ENCODE results near the gene GALE. TPM values are rescaled to one million over a fixed set of nuclear protein-coding genes. Genes with fewer than 3 reads are reported as not detected.

The GALE gene
- total RNA-seq, 1 experiment from 2014 or later, result 114 TPM

- in situ Hi-C loops (cut with HindIII; ENCODE audit: low pct_unique_long_range_greater_than_20kb, low sequenced_read_pairs), result no loop called here
- no peak overlapping the region for H3K4me3 ChIP-seq (ENCODE audit: low read depth in 2 of 2, low read length in 2 of 2)
- intact Hi-C loops (cut with micrococcal nuclease; ENCODE audit: unreplicated experiment), result no loop called here
- H3K27ac ChIP-seq (ENCODE audit: low read length), result no peak overlapping the region
- H3K4me1 ChIP-seq (ENCODE audit: control insufficient read depth, insufficient read depth, low read length), result peaks cover 15% of the 10 kb centered on the region
- BruUV-seq (replicated peaks), result no TSS peak
- TF ChIP-seq REST (IDR thresholded peaks at IDR 0.05; ENCODE audit: insufficient read depth in 1 of 2, low read depth in 2 of 2, low read length in 1 of 2) (no peak), SIN3A (IDR thresholded peaks at IDR 0.05; ENCODE audit: borderline replicate concordance, insufficient read depth, low read depth, low read length) (no peak), POLR2AphosphoS5 (IDR thresholded peaks at IDR 0.05; ENCODE audit: low read depth, low read length) (no peak), CTCF (IDR thresholded peaks at IDR 0.05) (no peak), TCF7L2 (IDR thresholded peaks at IDR 0.05; ENCODE audit: low read depth, low read length) (no peak)
- ChIA-PET POLR2A (interaction anchor here (0.6 kb wide), 1 partner anchor 11 kb away, joined by 5 read pairs; no protein-coding TSS in a partner anchor), CTCF (interaction anchor here (1.1 kb wide), 1 partner anchor 202 kb away, joined by 3 read pairs; no protein-coding TSS in a partner anchor)
- no peaks in the 10 kb centered on the region for H3K9me3 ChIP-seq (ENCODE audit: control insufficient read depth, insufficient read depth, low read depth, low read length)
- ATAC-seq, result no peak
- no peak for DNase-seq (ENCODE audit: low read depth, low spot score)
- H3K36me3 ChIP-seq (ENCODE audit: control insufficient read depth, insufficient read depth, low read length), result peaks cover 21% of the 10 kb centered on the region
- H3K27me3 ChIP-seq (ENCODE audit: control insufficient read depth, insufficient read depth, low read length), result no peaks in the 10 kb centered on the region
Observed at GRCh38 chr1:23748016-23748415, 52.5 kb downstream of the GALE start.

Other genes with a start within 250 kb of the GALE start
- gene ID3, start 241.3 kb downstream of the GALE start, total RNA-seq (2021; ENCODE audit: unreplicated experiment), result 39.6 TPM
- 865 TPM for gene RPL11, start 108.9 kb downstream of the GALE start, total RNA-seq (2021; ENCODE audit: unreplicated experiment)
- 58.5 TPM for gene ELOA, start 57.3 kb downstream of the GALE start, total RNA-seq (2021; ENCODE audit: unreplicated experiment)
- gene PITHD1, start 22.3 kb downstream of the GALE start, total RNA-seq (2021; ENCODE audit: unreplicated experiment), result 48.9 TPM
- 82.9 TPM for gene LYPLA2, start 9.6 kb downstream of the GALE start, total RNA-seq (2021; ENCODE audit: unreplicated experiment)
- 30.8 TPM for gene HMGCL, start 24.7 kb upstream of the GALE start, total RNA-seq (2021; ENCODE audit: unreplicated experiment)
- 14.3 TPM for gene FUCA1, start 67.5 kb upstream of the GALE start, total RNA-seq (2021; ENCODE audit: unreplicated experiment)
- not detected for gene CNR2, start 112.6 kb upstream of the GALE start, total RNA-seq (2021; ENCODE audit: unreplicated experiment)
- gene PNRC2, start 159.1 kb upstream of the GALE start, total RNA-seq (2021; ENCODE audit: unreplicated experiment), result 97.4 TPM
- gene SRSF10, start 179.6 kb upstream of the GALE start, total RNA-seq (2021; ENCODE audit: unreplicated experiment), result 137 TPM